Activated CD4-positive, alpha-beta T cell treated with anti-CD3 and anti-CD28 coated beads, Interleukin-2, amount 10 ng/mL, durations not matched to agents 24 days and 14 days (primary cell): Measurements from ENCODE around the gene FRMD5. TPM values are rescaled to one million over a fixed set of nuclear protein-coding genes. Genes with fewer than 3 reads are reported as not detected.

Source experiments
- DNase-seq: peaks from one replicate; pipeline ENCODE4 v3.0.0; 2022
- H3K27ac Mint-ChIP-seq: one replicate; pipeline ENCODE4 v1.8.0; 2022; ENCODE audit warnings: mild to moderate bottlenecking, mixed read lengths
- H3K27me3 Mint-ChIP-seq: one replicate; pipeline ENCODE4 v1.8.0; 2022; ENCODE audit warnings: mixed read lengths
- H3K36me3 Mint-ChIP-seq: one replicate; pipeline ENCODE4 v1.8.0; 2022; ENCODE audit warnings: low read depth, mild to moderate bottlenecking, mixed read lengths
- H3K4me1 Mint-ChIP-seq: one replicate; pipeline ENCODE4 v1.8.0; 2021; ENCODE audit warnings: mixed read lengths
- H3K4me3 Mint-ChIP-seq: one replicate; pipeline ENCODE4 v1.8.0; 2022; ENCODE audit warnings: mild to moderate bottlenecking, moderate library complexity, mixed read lengths
- H3K9me3 Mint-ChIP-seq: one replicate; pipeline ENCODE4 v1.8.0; 2021; ENCODE audit warnings: mixed read lengths
- intact Hi-C: fragments of 100-400 bp; cut with micrococcal nuclease; formaldehyde crosslinking; loops from one replicate; pipeline ENCODE4 v1.15.1; 2023
- total RNA-seq: library from RNA; stranded (reverse); gene quantifications from 2 replicates; pipeline ENCODE4 v1.2.3, GENCODE V29; 2022

Gene FRMD5
- total RNA-seq, 1 donor from 2014 or later: not detected

- Mint-ChIP-seq H3K27me3 (no peaks in the 10 kb centered on the region), H3K9me3 (no peaks in the 10 kb centered on the region), H3K4me3 (no peak overlapping the region), H3K36me3 (no peaks in the 10 kb centered on the region), H3K4me1 (peaks cover 5% of the 10 kb centered on the region), H3K27ac (no peak overlapping the region)
- DNase-seq: no peak
- intact Hi-C loops: no loop called here
Measured at GRCh38 chr15:43911235-43911781, 283.8 kb downstream of the FRMD5 start.

- H3K27me3 Mint-ChIP-seq: no peaks in the 10 kb centered on the region
- H3K4me3 Mint-ChIP-seq: no peak overlapping the region
- no peak for DNase-seq
- H3K4me1 Mint-ChIP-seq: peaks cover 7% of the 10 kb centered on the region
- H3K9me3 Mint-ChIP-seq: no peaks in the 10 kb centered on the region
- H3K27ac Mint-ChIP-seq: no peak overlapping the region
- intact Hi-C loops: no loop called here
- H3K36me3 Mint-ChIP-seq: peaks cover 1% of the 10 kb centered on the region
Measured at GRCh38 chr15:43908516-43909050, 286.5 kb downstream of the FRMD5 start.

GRCh38 chr15:43905755-43906154 is 289.3 kb downstream of the FRMD5 start:
- Mint-ChIP-seq H3K9me3 (no peaks in the 10 kb centered on the region), H3K27me3 (no peaks in the 10 kb centered on the region)
- intact Hi-C loops: no loop called here

GRCh38 chr15:43903864-43904290 is 291.2 kb downstream of the FRMD5 start:
- H3K27me3 Mint-ChIP-seq: no peaks in the 10 kb centered on the region
- peaks cover 2% of the 10 kb centered on the region for H3K4me1 Mint-ChIP-seq
- no peaks in the 10 kb centered on the region for H3K9me3 Mint-ChIP-seq
- H3K36me3 Mint-ChIP-seq: peaks cover 1% of the 10 kb centered on the region
- no peak overlapping the region for H3K4me3 Mint-ChIP-seq
- H3K27ac Mint-ChIP-seq: no peak overlapping the region
- intact Hi-C loops: loop anchor here (1.0 kb wide), 2 partner anchors 162 to 315 kb away; no protein-coding TSS in a partner anchor
- DNase-seq: peak; percentile 89

More at GRCh38 chr15:43905755-43906154, 289.3 kb downstream of the FRMD5 start:
- H3K4me1 Mint-ChIP-seq: peaks cover 2% of the 10 kb centered on the region
- no peak for DNase-seq
- H3K4me3 Mint-ChIP-seq: no peak overlapping the region
- H3K36me3 Mint-ChIP-seq: peaks cover 1% of the 10 kb centered on the region
- H3K27ac Mint-ChIP-seq: no peak overlapping the region

- Mint-ChIP-seq H3K4me3 (no peak overlapping the region), H3K9me3 (no peaks in the 10 kb centered on the region), H3K4me1 (peaks cover 2% of the 10 kb centered on the region), H3K27ac (no peak overlapping the region), H3K27me3 (no peaks in the 10 kb centered on the region), H3K36me3 (peaks cover 6% of the 10 kb centered on the region)
- intact Hi-C loops: no loop called here
- DNase-seq: no peak
Measured at GRCh38 chr15:43901495-43901894, 293.6 kb downstream of the FRMD5 start.

GRCh38 chr15:43900996-43901395 is 294.1 kb downstream of the FRMD5 start:
- Mint-ChIP-seq H3K36me3 (peaks cover 6% of the 10 kb centered on the region), H3K27ac (no peak overlapping the region), H3K9me3 (no peaks in the 10 kb centered on the region), H3K4me1 (peaks cover 2% of the 10 kb centered on the region), H3K4me3 (no peak overlapping the region), H3K27me3 (no peaks in the 10 kb centered on the region)
- intact Hi-C loops: no loop called here
- no peak for DNase-seq

GRCh38 chr15:43899928-43900327 is 295.1 kb downstream of the FRMD5 start:
- no peak for DNase-seq
- no peak overlapping the region for H3K27ac Mint-ChIP-seq
- H3K9me3 Mint-ChIP-seq: no peaks in the 10 kb centered on the region
- intact Hi-C loops: no loop called here
- H3K4me1 Mint-ChIP-seq: peaks cover 2% of the 10 kb centered on the region
- no peaks in the 10 kb centered on the region for H3K27me3 Mint-ChIP-seq
- no peak overlapping the region for H3K4me3 Mint-ChIP-seq
- H3K36me3 Mint-ChIP-seq: peaks cover 4% of the 10 kb centered on the region

- H3K9me3 Mint-ChIP-seq: no peaks in the 10 kb centered on the region
- no peak overlapping the region for H3K27ac Mint-ChIP-seq
- H3K27me3 Mint-ChIP-seq: no peaks in the 10 kb centered on the region
- intact Hi-C loops: no loop called here
- peaks cover 4% of the 10 kb centered on the region for H3K36me3 Mint-ChIP-seq
- peaks cover 1% of the 10 kb centered on the region for H3K4me1 Mint-ChIP-seq
- DNase-seq: no peak
- H3K4me3 Mint-ChIP-seq: no peak overlapping the region
Measured at GRCh38 chr15:43898891-43899290, 296.2 kb downstream of the FRMD5 start.

- no peaks in the 10 kb centered on the region for H3K9me3 Mint-ChIP-seq
- peaks cover 4% of the 10 kb centered on the region for H3K36me3 Mint-ChIP-seq
- intact Hi-C loops: no loop called here
- no peak overlapping the region for H3K27ac Mint-ChIP-seq
- no peak overlapping the region for H3K4me3 Mint-ChIP-seq
- DNase-seq: no peak
- H3K27me3 Mint-ChIP-seq: no peaks in the 10 kb centered on the region
- H3K4me1 Mint-ChIP-seq: no peaks in the 10 kb centered on the region
Measured at GRCh38 chr15:43896543-43896942, 298.5 kb downstream of the FRMD5 start.

GRCh38 chr15:43895586-43895985 is 299.5 kb downstream of the FRMD5 start:
- Mint-ChIP-seq H3K27me3 (no peaks in the 10 kb centered on the region), H3K36me3 (peaks cover 4% of the 10 kb centered on the region), H3K4me3 (no peak overlapping the region), H3K9me3 (no peaks in the 10 kb centered on the region), H3K27ac (no peak overlapping the region), H3K4me1 (no peaks in the 10 kb centered on the region)
- intact Hi-C loops: no loop called here
- no peak for DNase-seq

GRCh38 chr15:43893956-43894355 is 301.1 kb downstream of the FRMD5 start:
- H3K27me3 Mint-ChIP-seq: no peaks in the 10 kb centered on the region
- H3K4me1 Mint-ChIP-seq: no peaks in the 10 kb centered on the region
- intact Hi-C loops: no loop called here
- no peaks in the 10 kb centered on the region for H3K9me3 Mint-ChIP-seq
- no peak for DNase-seq
- H3K36me3 Mint-ChIP-seq: peaks cover 6% of the 10 kb centered on the region
- H3K4me3 Mint-ChIP-seq: no peak overlapping the region
- H3K27ac Mint-ChIP-seq: no peak overlapping the region

GRCh38 chr15:43889042-43889441 is 306.0 kb downstream of the FRMD5 start:
- Mint-ChIP-seq H3K27me3 (no peaks in the 10 kb centered on the region), H3K36me3 (peaks cover 13% of the 10 kb centered on the region), H3K9me3 (no peaks in the 10 kb centered on the region), H3K4me1 (peaks cover 6% of the 10 kb centered on the region), H3K27ac (peak overlapping the region; percentile 23), H3K4me3 (no peak overlapping the region)
- intact Hi-C loops: no loop called here
- no peak for DNase-seq

GRCh38 chr15:43887901-43888300 is 307.2 kb downstream of the FRMD5 start:
- intact Hi-C loops: no loop called here
- no peak overlapping the region for H3K4me3 Mint-ChIP-seq
- H3K27ac Mint-ChIP-seq: no peak overlapping the region

GRCh38 chr15:43886558-43886957 is 308.5 kb downstream of the FRMD5 start:
- Mint-ChIP-seq H3K36me3 (peaks cover 26% of the 10 kb centered on the region), H3K27me3 (no peaks in the 10 kb centered on the region), H3K27ac (peak overlapping the region; percentile 86), H3K4me1 (peaks cover 6% of the 10 kb centered on the region), H3K4me3 (no peak overlapping the region), H3K9me3 (no peaks in the 10 kb centered on the region)
- intact Hi-C loops: no loop called here
- DNase-seq: no peak

More at GRCh38 chr15:43887901-43888300, 307.2 kb downstream of the FRMD5 start:
- Mint-ChIP-seq H3K9me3 (no peaks in the 10 kb centered on the region), H3K4me1 (peaks cover 6% of the 10 kb centered on the region), H3K27me3 (no peaks in the 10 kb centered on the region), H3K36me3 (peaks cover 20% of the 10 kb centered on the region)
- no peak for DNase-seq

GRCh38 chr15:43883571-43883970 is 311.5 kb downstream of the FRMD5 start:
- Mint-ChIP-seq H3K27ac (no peak overlapping the region), H3K4me1 (peaks cover 6% of the 10 kb centered on the region), H3K4me3 (no peak overlapping the region), H3K27me3 (no peaks in the 10 kb centered on the region), H3K9me3 (no peaks in the 10 kb centered on the region), H3K36me3 (peaks cover 35% of the 10 kb centered on the region)
- intact Hi-C loops: no loop called here
- no peak for DNase-seq
